C4-2B (cell line): ENCODE results near the gene MAP7D2.

Experiments
- H3K27ac ChIP-seq: fragments of 450-650 bp; 2 replicates; pipeline ENCODE4 v1.5.1; 2017
- CTCF ChIP-seq: fragments of 450-650 bp; conservative IDR thresholded peaks from 2 replicates; pipeline ENCODE4 v1.5.1; 2017; ENCODE audit warnings: mild to moderate bottlenecking
- ZFX ChIP-seq: fragments of 450-650 bp; IDR thresholded peaks from 2 replicates; pipeline ENCODE4 v1.6.1; 2017

The MAP7D2 gene

GRCh38 chrX:20057479-20057878, 59.2 kb downstream of the MAP7D2 start:
- no peak overlapping the region for H3K27ac ChIP-seq
- TF ChIP-seq ZFX, result no peak
- no peak for TF ChIP-seq CTCF

DNA sequence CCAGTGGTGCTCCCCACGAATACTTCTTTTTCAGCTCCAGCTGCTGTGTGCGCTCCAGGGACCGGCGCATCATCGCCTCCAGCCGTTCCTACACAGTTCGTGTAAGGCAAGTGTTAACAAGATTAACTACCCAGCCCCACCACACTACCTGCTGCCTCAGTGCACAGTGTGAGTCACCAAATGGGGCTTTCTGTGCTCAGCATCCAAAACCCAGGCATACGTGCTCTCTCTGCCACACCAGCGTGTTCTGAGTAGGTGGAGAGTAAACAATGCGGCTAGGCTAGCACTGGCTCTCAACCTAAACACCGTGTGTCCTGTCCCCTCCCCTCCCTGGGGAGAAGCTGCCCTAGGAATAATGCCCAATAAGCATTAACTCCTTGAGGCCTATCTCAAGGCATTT, 60.0 kb downstream of the MAP7D2 start:
- no peak for TF ChIP-seq ZFX
- no peak for TF ChIP-seq CTCF
- H3K27ac ChIP-seq, result no peak overlapping the region

DNA sequence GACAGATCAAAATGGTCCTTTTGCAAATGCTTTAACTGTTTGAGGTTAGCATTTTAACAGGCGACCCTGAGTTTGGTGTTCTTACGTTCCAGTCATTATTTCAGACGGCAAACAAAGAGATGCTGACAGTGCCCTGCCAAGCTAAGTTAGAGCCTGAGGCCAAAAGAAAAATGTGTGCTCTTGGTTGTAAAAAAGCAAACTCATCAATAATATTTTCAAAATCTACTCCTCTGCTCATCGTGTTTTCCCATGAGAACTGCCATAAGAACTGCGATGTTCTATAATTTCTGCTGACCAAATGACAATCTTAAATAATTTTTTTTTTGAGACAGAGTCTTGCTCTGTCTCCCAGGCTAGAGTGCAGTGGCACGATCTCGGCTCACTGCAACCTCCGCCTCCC, 63.2 kb downstream of the MAP7D2 start:
- H3K27ac ChIP-seq, result no peak overlapping the region
- TF ChIP-seq CTCF, result no peak
- no peak for TF ChIP-seq ZFX

GRCh38 chrX:20046864-20047263, 69.8 kb downstream of the MAP7D2 start:
- TF ChIP-seq ZFX (no peak), CTCF (no peak)
- no peak overlapping the region for H3K27ac ChIP-seq

DNA sequence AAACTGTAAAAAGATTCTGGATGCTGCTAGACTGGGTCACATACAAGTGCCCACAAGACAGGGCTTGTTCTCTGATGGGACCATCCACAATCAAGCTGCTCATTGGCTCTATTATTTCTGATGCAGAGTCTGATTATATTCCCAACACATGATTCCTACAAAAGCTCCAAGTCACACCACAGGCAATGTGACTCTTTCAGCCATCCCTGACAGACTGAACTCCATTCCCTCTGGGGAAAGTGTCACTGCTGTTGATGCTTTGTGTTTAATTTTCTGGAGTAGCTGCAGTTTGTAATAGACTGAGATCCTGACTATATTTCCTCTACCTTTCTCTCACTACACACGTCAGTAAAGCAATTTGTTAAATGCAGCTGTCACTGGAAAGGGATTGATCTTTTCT, 70.5 kb downstream of the MAP7D2 start:
- TF ChIP-seq ZFX (no peak), CTCF (no peak)
- no peak overlapping the region for H3K27ac ChIP-seq

DNA sequence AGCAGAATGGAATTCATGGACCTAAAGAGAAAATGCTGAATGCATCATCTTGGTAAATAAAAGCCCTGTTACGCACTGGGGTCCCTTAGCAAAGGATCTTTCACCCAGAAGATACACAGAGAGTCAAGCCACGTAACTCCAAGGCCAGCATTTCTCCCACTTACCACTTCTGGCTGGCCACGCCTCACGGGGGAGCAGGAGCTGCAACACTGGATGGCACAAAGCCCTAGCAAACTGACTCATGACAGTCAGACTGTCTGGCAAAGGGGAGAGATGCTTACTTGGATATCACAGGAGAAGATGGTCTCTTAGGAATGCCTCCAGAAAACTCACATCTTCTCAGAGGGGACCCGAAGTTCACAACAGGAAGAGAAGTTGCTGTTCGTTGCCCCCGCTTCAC, 74.5 kb downstream of the MAP7D2 start:
- TF ChIP-seq CTCF (no peak), ZFX (no peak)
- no peak overlapping the region for H3K27ac ChIP-seq

DNA sequence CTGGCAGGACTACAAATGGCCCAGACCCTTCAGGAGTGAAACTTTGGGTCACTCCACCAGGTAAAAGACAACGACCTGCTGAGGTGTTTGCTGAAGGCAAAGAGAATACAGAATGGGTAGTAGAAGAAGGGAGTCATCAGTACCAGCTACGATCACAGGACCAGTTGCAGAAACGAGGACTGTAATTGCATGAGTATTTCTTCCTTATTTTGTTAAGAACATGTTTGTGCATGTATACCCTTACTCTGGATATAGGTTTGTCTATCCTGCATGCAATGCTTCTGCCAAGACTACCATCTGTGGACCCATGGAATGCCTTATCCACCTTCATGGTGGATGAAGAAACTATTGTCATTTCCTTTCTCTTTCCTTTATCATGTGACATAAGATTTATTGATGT, 77.7 kb downstream of the MAP7D2 start:
- TF ChIP-seq CTCF (no peak), ZFX (no peak)
- no peak overlapping the region for H3K27ac ChIP-seq
